PFSK-1 (cell line): ENCODE data around the gene THSD4.

ENCODE experiments used
- FOXP2 ChIP-seq: optimal IDR thresholded peaks from 2 replicates; pipeline ENCODE3; 2011; ENCODE audit warnings: borderline replicate concordance, control low read depth, inconsistent platforms; ENCODE audit not compliant: insufficient read depth; ENCODE audit errors: extremely low read length, extremely low read depth
- POLR2AphosphoS5 ChIP-seq: IDR thresholded peaks from 2 replicates; pipeline ENCODE4 v1.6.1; 2012; ENCODE audit warnings: low read depth, mild to moderate bottlenecking, control low read depth, low read length, moderate library complexity
- REST ChIP-seq, 2 experiments: IDR thresholded peaks; 2 replicates each; pipeline versions ENCODE4 v1.6.1 to v1.8.0; 2011 to 2012; ENCODE audit warnings: low read depth in 2 of 2, low read length in 2 of 2, control low read depth in 1 of 2, inconsistent platforms in 1 of 2, mild to moderate bottlenecking in 1 of 2, moderate library complexity in 1 of 2; ENCODE audit not compliant: insufficient read depth in 1 of 2
- SIN3A ChIP-seq: IDR thresholded peaks from 2 replicates; pipeline ENCODE4 v1.6.1; 2012; ENCODE audit warnings: mild to moderate bottlenecking, low read length, moderate library complexity, borderline replicate concordance; ENCODE audit not compliant: insufficient read depth
- TAF1 ChIP-seq: IDR thresholded peaks from 2 replicates; pipeline ENCODE4 v1.6.1; 2012; ENCODE audit warnings: low read length, control low read depth, borderline replicate concordance; ENCODE audit not compliant: insufficient read depth

The THSD4 gene

GRCh38 chr15:71187078-71187477 lies 71.8 kb downstream of the THSD4 start:
- TF ChIP-seq POLR2AphosphoS5, result no peak
- no peak for TF ChIP-seq TAF1
- no peak for TF ChIP-seq REST (IDR thresholded peaks at IDR 0.05; ENCODE audit: insufficient read depth in 1 of 2, low read depth in 2 of 2, low read length in 2 of 2)
- no peak for TF ChIP-seq FOXP2
- TF ChIP-seq SIN3A, result no peak

GRCh38 chr15:71187526-71187925 lies 72.3 kb downstream of the THSD4 start:
- TF ChIP-seq REST (IDR thresholded peaks at IDR 0.05; ENCODE audit: insufficient read depth in 1 of 2, low read depth in 2 of 2, low read length in 2 of 2), result no peak
- no peak for TF ChIP-seq SIN3A
- no peak for TF ChIP-seq FOXP2
- TF ChIP-seq TAF1, result no peak
- no peak for TF ChIP-seq POLR2AphosphoS5

GRCh38 chr15:71189718-71190117 lies 74.4 kb downstream of the THSD4 start:
- TF ChIP-seq FOXP2, result no peak
- no peak for TF ChIP-seq TAF1
- TF ChIP-seq REST (IDR thresholded peaks at IDR 0.05; ENCODE audit: insufficient read depth in 1 of 2, low read depth in 2 of 2, low read length in 2 of 2), result no peak
- no peak for TF ChIP-seq SIN3A

- no peak for TF ChIP-seq FOXP2
- no peak for TF ChIP-seq REST (IDR thresholded peaks at IDR 0.05; ENCODE audit: insufficient read depth in 1 of 2, low read depth in 2 of 2, low read length in 2 of 2)
- no peak for TF ChIP-seq POLR2AphosphoS5
- TF ChIP-seq SIN3A, result no peak
- no peak for TF ChIP-seq TAF1
Observed at GRCh38 chr15:71191296-71191695, 76.0 kb downstream of the THSD4 start.

- no peak for TF ChIP-seq REST (IDR thresholded peaks at IDR 0.05; ENCODE audit: insufficient read depth in 1 of 2, low read depth in 2 of 2, low read length in 2 of 2)
- no peak for TF ChIP-seq FOXP2
Observed at GRCh38 chr15:71192816-71193215, 77.5 kb downstream of the THSD4 start.
